Measurements from ENCODE around the gene TAF10. TPM values are rescaled to one million over a fixed set of nuclear protein-coding genes. Genes with fewer than 3 reads are reported as not detected.

The TAF10 gene
- polyA plus RNA-seq, 1 of the 3 experiments (the other 2 are of a cell fraction): 213 TPM

DNA sequence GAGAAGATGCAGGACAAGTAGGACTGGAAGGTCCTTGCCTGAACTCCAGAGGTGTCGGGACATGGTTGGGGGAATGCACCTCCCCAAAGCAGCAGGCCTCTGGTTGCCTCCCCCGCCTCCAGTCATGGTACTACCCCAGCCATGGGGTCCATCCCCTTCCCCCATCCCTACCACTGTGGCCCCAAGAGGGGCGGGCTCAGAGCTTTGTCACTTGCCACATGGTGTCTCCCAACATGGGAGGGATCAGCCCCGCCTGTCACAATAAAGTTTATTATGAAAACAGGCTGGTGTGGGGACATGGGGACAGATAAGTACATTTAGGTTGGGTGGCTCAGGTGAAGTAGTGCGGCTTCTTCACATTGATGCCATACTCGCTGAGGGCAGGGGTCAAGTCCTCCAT lies 1.4 kb downstream of the TAF10 start:
- H3K9me3 ChIP-seq: no peaks in the 10 kb centered on the region
- H3K36me3 ChIP-seq (replicated peaks in 1 of 2; ENCODE audit: control insufficient read depth in 1 of 2, insufficient read depth in 2 of 2, low read length in 1 of 2): peaks cover 30 to 54% of the 10 kb centered on the region in 2 experiments
- 93% methylated on average over 5 of the region's 6 CpGs for WGBS (ENCODE audit: low lambda C conversion rate)
- H3K27ac ChIP-seq (ENCODE audit: low read depth in 2 of 2, low read length in 1 of 2): peak overlapping the region in 1 of 2 experiments; percentile 94; a peak in 2 of 4 replicates
- H3K4me3 ChIP-seq (ENCODE audit: low read depth in 2 of 2, low read length in 1 of 2): peak overlapping the region; percentile 65 to 93; a peak in 3 of 4 replicates
- TF ChIP-seq EZH2phosphoT487 (IDR thresholded peaks at IDR 0.05; ENCODE audit: borderline replicate concordance, low read depth): no peak
- no peaks in the 10 kb centered on the region for H3K27me3 ChIP-seq (ENCODE audit: insufficient read depth)
- peak overlapping the region; percentile 83 for H3K4me2 ChIP-seq
- no peak overlapping the region; the same call in 1 of the 2 replicates for H3K9ac ChIP-seq
- H4K20me1 ChIP-seq (ENCODE audit: insufficient read depth): no peaks in the 10 kb centered on the region; the same call in 1 of the 2 replicates
- no peaks in the 10 kb centered on the region for H3K9me2 ChIP-seq
- H3K79me2 ChIP-seq (ENCODE audit: insufficient read depth): peaks cover 60% of the 10 kb centered on the region
- POLR2A ChIA-PET: no interaction called here
- DNase-seq: no peak
- no peak overlapping the region for H2AFZ ChIP-seq (ENCODE audit: low read depth)
- CTCF ChIA-PET: interaction anchor here (2.0 to 2.5 kb wide), 2 partner anchors 73 to 78 kb away, joined by 4 to 18 read pairs; partner anchors contain the start of gene MRPL17
- peaks cover 57% of the 10 kb centered on the region for H3F3A ChIP-seq (replicated peaks; ENCODE audit: insufficient read depth)
- peaks cover 25 to 44% of the 10 kb centered on the region in 2 experiments for H3K4me1 ChIP-seq (ENCODE audit: control insufficient read depth in 1 of 2, insufficient read depth in 2 of 2, low read depth in 1 of 2, low read length in 1 of 2)

DNA sequence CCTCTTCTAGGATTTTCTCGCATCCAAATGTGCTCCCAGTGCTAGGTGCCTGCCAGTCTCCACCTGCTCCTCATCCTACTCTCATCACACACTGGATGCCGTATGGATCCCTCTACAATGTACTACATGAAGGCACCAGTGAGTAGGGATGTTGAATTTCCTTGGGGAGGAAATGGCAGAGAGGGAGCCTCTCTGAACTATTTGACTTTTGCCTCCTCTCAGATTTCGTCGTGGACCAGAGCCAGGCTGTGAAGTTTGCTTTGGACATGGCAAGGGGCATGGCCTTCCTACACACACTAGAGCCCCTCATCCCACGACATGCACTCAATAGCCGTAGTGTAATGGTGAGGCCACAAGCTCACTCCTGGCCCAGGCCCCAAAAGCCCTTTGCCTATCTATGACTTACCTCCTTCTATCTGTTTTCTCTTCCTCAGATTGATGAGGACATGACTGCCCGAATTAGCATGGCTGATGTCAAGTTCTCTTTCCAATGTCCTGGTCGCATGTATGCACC lies 2.5 kb downstream of the TAF10 start:
- CTCF ChIA-PET: interaction anchor here (1.0 to 1.2 kb wide), 3 partner anchors 13 to 231 kb away, joined by 3 read pairs; no protein-coding TSS in a partner anchor
- Histone ChIP-seq H3K9ac (no peak overlapping the region), H3F3A (replicated peaks; ENCODE audit: insufficient read depth) (peaks cover 60% of the 10 kb centered on the region), H2AFZ (ENCODE audit: low read depth) (no peak overlapping the region), H4K20me1 (ENCODE audit: insufficient read depth) (no peaks in the 10 kb centered on the region; the same call in 1 of the 2 replicates), H3K27ac (ENCODE audit: low read depth in 2 of 2, low read length in 1 of 2) (peak overlapping the region in 1 of 2 experiments; percentile 91; a peak in 1 of 4 replicates), H3K4me3 (ENCODE audit: low read depth in 2 of 2, low read length in 1 of 2) (no peak overlapping the region), H3K9me3 (no peaks in the 10 kb centered on the region), H3K9me2 (no peaks in the 10 kb centered on the region), H3K79me2 (ENCODE audit: insufficient read depth) (peaks cover 70% of the 10 kb centered on the region), H3K4me1 (ENCODE audit: control insufficient read depth in 1 of 2, insufficient read depth in 2 of 2, low read depth in 1 of 2, low read length in 1 of 2) (peaks cover 26 to 52% of the 10 kb centered on the region in 2 experiments), H3K27me3 (ENCODE audit: insufficient read depth) (no peaks in the 10 kb centered on the region), H3K36me3 (replicated peaks in 1 of 2; ENCODE audit: control insufficient read depth in 1 of 2, insufficient read depth in 2 of 2, low read length in 1 of 2) (peaks cover 34 to 44% of the 10 kb centered on the region in 2 experiments), H3K4me2 (no peak overlapping the region)
- POLR2A ChIA-PET: interaction anchor here (0.8 kb wide), 1 partner anchor 37 kb away, joined by 3 read pairs; no protein-coding TSS in a partner anchor
- WGBS (ENCODE audit: low lambda C conversion rate): 97% methylated on average over 8 of the region's 8 CpGs
- no peak for DNase-seq
- TF ChIP-seq MEF2A (IDR thresholded peaks at IDR 0.05; ENCODE audit: borderline replicate concordance, low read depth): no peak
- no peak for TF ChIP-seq FOXM1 (IDR thresholded peaks at IDR 0.05; ENCODE audit: low read depth)
- no peak for TF ChIP-seq TAF1 (IDR thresholded peaks at IDR 0.05; ENCODE audit: borderline replicate concordance, low read depth, low read length)
- no peak for TF ChIP-seq ZBTB33 (IDR thresholded peaks at IDR 0.05; ENCODE audit: borderline replicate concordance, low read depth)
- TF ChIP-seq CHD2 (IDR thresholded peaks at IDR 0.05; ENCODE audit: low read length, partially characterized antibody): no peak
- no peak for TF ChIP-seq SIN3A (IDR thresholded peaks at IDR 0.05; ENCODE audit: borderline replicate concordance, low read depth, low read length)
- TF ChIP-seq JUND (IDR thresholded peaks at IDR 0.05): no peak
- TF ChIP-seq SMC3 (IDR thresholded peaks at IDR 0.05; ENCODE audit: low read depth, low read length): no peak

Measured in SK-N-SH (cell line).